Thoracic aorta (tissue), 2 donors: Measurements from ENCODE around the gene FGA. TPM values are rescaled to one million over a fixed set of nuclear protein-coding genes. Genes with fewer than 3 reads are reported as not detected.

Experiments
- ATAC-seq: fragments of 150-250 bp; one replicate; pipeline ENCODE4 v1.8.0; 2017; ENCODE audit warnings: low read depth; ENCODE audit not compliant: insufficient number of reproducible peaks, low FRiP score
- DNase-seq: peaks from one replicate; pipeline ENCODE4 v3.0.0-alpha.2; 2020; ENCODE audit warnings: low spot score
- H3K27ac ChIP-seq, 2 donors: fragments of 200-600 bp; sonication (generic); 1 replicate in 1 of 2; 2 replicates in 1 of 2; pipeline ENCODE4 v1.5.1; 2016; ENCODE audit warnings: mild to moderate bottlenecking in 2 of 2, moderate library complexity in 2 of 2
- H3K27me3 ChIP-seq: fragments of 200-600 bp; sonication (generic); replicated peaks from 2 replicates; pipeline ENCODE4 v1.6.0; 2016; ENCODE audit warnings: mild to moderate bottlenecking; ENCODE audit not compliant: insufficient read depth
- H3K36me3 ChIP-seq: fragments of 200-600 bp; sonication (generic); one replicate; pipeline ENCODE4 v1.5.1; 2016
- H3K4me1 ChIP-seq, 2 donors: fragments of 200-600 bp; sonication (generic); 1 replicate in 1 of 2; 2 replicates in 1 of 2; pipeline versions ENCODE4 v1.5.1 to v1.6.0; 2016; ENCODE audit warnings: low read depth in 2 of 2, mild to moderate bottlenecking in 1 of 2; ENCODE audit not compliant: control insufficient read depth in 1 of 2
- H3K4me3 ChIP-seq: fragments of 200-600 bp; sonication (generic); 2 replicates; pipeline ENCODE4 v1.5.1; 2016; ENCODE audit warnings: mild to moderate bottlenecking
- H3K9me3 ChIP-seq: fragments of 200-600 bp; sonication (generic); 2 replicates; pipeline ENCODE4 v1.5.1; 2016
- total RNA-seq, 2 donors: library from RNA; depleted of rRNA; stranded (reverse); fragments of >200 nt; gene quantifications; one replicate each; pipeline versions ENCODE4 v1.1.0 to v1.2.3, GENCODE V29; 2016
- TF ChIP-seq, protein P1 (sequence below): fragments of 200-600 bp; sonication (generic); IDR thresholded peaks from one replicate; pipeline ENCODE4 v1.5.1; 2019; ENCODE audit warnings: antibody characterized with exemption

FGA gene
- total RNA-seq, 2 donors from 2014 or later = not detected

DNA sequence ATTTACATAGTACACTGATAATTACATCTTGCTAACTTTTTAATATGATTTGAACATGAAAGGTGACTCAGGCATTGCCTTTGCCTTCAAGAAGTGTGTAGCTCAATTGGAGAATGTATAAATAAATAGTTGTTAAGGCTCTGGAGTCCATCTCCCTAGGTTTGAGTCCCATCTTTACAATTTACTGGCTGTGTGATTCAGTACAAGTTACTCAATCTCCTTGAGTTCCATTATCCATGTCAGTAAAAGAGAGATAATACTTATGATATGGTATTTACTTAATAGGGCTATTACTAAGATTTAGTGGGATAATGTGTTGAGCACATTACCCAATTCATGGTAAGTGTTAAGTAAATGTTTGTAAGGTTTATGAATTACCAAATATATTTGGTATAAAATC lies 23.8 kb upstream of the FGA start:
- DNase-seq (no peak), ATAC-seq (no peak)
- TF ChIP-seq, protein P1, sequence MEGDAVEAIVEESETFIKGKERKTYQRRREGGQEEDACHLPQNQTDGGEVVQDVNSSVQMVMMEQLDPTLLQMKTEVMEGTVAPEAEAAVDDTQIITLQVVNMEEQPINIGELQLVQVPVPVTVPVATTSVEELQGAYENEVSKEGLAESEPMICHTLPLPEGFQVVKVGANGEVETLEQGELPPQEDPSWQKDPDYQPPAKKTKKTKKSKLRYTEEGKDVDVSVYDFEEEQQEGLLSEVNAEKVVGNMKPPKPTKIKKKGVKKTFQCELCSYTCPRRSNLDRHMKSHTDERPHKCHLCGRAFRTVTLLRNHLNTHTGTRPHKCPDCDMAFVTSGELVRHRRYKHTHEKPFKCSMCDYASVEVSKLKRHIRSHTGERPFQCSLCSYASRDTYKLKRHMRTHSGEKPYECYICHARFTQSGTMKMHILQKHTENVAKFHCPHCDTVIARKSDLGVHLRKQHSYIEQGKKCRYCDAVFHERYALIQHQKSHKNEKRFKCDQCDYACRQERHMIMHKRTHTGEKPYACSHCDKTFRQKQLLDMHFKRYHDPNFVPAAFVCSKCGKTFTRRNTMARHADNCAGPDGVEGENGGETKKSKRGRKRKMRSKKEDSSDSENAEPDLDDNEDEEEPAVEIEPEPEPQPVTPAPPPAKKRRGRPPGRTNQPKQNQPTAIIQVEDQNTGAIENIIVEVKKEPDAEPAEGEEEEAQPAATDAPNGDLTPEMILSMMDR = no peak

DNA sequence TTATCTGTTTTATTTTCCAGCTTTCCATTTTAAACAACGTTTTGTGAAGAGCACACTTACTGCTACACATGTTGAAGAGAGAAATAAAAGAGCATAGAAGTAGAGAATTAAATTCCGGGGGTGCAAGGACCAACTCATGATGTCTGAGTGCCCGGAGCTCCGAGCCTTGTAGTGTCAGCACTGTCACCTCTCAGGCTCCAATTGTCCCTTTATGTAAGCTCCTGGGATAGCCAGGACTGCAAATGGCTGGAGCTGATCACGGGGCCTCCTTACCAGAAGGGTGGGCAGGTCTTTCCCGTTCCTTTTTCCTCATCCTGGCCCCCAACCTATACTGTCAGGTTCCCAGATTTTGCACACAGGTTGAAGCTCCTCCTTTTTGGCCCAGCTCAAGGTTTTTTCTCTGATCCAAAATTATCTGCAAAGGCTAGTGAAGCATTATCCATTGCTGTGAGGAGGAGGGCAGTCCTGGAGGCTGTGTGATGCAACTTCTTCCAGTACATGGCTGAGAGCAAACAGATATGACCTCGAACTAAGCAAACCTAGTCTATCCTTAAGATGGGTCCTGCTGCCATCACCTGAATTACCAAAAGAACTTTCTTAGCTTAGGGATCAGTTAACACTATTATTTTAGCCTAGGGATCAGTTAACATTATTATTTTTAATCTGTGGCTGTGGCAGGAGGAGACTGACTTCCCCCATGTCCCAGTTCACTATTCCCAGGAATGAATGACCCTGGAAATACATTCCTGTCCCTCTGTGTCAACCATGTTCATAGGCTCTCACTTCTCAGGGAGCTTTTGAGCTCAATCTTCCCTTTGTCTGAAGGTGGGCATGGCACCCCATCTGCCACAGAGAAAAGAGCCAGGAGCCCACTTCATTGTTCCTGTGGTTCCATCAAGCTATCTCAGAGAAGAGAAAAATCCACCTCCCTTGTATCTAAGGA lies 22.2 kb upstream of the FGA start, which contains the start of gene FGG:
Gene FGG, minus strand, starts transcription at position 185 of the 943 bp plus-strand sequence. Its CDS starts 47 bp downstream, at position 138.
- Histone ChIP-seq H3K36me3 (no peaks in the 10 kb centered on the region), H3K27me3 (no peaks in the 10 kb centered on the region), H3K27ac (no peak within 1 kb of the TSS), H3K4me3 (no peak within 1 kb of the TSS), H3K4me1 (no peaks in the 10 kb centered on the region), H3K9me3 (no peaks in the 10 kb centered on the region)
- ATAC-seq (no peak), DNase-seq (no peak)
- TF ChIP-seq, protein P1 = no peak

More for the DNA sequence above, 23.8 kb upstream of the FGA start:
- Histone ChIP-seq H3K4me3 (no peak overlapping the region), H3K9me3 (no peaks in the 10 kb centered on the region), H3K4me1 (no peaks in the 10 kb centered on the region), H3K27ac (no peak overlapping the region), H3K27me3 (no peaks in the 10 kb centered on the region), H3K36me3 (no peaks in the 10 kb centered on the region)

DNA sequence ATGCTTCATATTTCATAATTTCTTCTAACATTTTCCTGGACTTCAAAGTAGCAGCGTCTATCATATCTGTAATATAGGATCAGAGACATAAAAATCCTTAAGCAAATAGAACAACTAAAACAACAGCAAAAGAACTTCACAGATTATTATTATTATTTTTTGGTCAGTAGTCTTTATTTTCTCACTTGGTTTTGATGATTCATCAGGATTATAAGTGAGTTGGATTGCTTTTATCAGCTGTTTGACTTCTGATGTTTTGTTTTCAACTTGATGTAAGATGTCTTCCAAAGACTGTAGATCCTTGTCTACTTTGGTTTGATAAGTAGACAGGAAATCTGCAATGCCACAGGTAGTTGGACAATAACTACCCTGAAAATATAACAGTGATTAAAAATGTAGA lies 21.3 kb upstream of the FGA start:
- Histone ChIP-seq H3K9me3 (no peaks in the 10 kb centered on the region), H3K27me3 (no peaks in the 10 kb centered on the region), H3K4me1 (no peaks in the 10 kb centered on the region), H3K36me3 (no peaks in the 10 kb centered on the region), H3K27ac (no peak overlapping the region), H3K4me3 (no peak overlapping the region)
- no peak for ATAC-seq
- TF ChIP-seq, protein P1 = no peak
- DNase-seq = no peak

DNA sequence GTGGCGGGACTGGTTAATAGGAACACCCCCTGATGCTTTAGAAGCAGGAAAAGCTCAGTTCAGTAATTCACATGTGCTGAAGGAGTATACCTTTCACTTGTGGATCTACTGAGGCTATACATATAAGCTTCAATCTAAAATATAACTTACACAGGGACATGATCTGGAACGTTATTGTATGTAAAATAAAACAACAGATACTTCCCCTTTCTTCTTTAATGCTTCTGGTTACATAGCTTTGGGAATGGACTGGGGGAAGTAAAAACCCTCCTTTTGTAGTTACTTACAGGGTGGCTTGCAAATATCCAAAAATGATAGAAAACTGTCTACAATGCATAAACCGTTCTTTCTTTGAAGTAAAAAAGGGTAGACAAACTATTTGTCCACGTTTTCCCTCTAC lies 20.0 kb upstream of the FGA start:
- Histone ChIP-seq H3K27me3 (no peaks in the 10 kb centered on the region), H3K4me3 (no peak overlapping the region), H3K36me3 (no peaks in the 10 kb centered on the region), H3K9me3 (no peaks in the 10 kb centered on the region), H3K27ac (no peak overlapping the region), H3K4me1 (no peaks in the 10 kb centered on the region)
- TF ChIP-seq, protein P1 = no peak
- ATAC-seq (no peak), DNase-seq (no peak)

DNA sequence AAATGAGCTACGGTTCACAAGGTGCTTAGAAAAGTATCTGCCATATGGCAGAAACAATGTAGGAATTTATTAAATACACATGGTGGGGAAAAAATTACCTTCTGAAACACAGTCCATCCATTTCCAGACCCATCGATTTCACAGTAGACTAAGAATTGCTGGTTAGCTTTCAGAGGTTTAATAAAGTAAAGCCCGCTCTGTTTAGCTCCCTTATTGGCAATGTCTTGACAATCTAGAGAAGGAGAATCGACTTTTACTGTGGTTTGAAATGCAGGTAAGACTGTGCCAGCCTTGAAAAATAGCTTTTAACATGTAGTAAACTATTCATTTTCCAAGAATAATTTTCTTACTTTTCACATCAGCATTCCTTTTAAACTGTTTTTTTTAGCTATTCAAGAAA lies 19.0 kb upstream of the FGA start:
- TF ChIP-seq, protein P1 = no peak
- ATAC-seq (no peak), DNase-seq (no peak)
- H3K4me1 ChIP-seq = no peaks in the 10 kb centered on the region
- H3K27ac ChIP-seq = no peak overlapping the region
- no peaks in the 10 kb centered on the region for H3K27me3 ChIP-seq
- no peak overlapping the region for H3K4me3 ChIP-seq
- no peaks in the 10 kb centered on the region for H3K36me3 ChIP-seq
- H3K9me3 ChIP-seq = no peaks in the 10 kb centered on the region
